Kidney tubule cell (primary cell): ENCODE data around the gene HERPUD1.
"Not testable (repeated sequence)": the region's sequence is repeated elsewhere in the genome, so short reads cannot be mapped to it uniquely, and the experiment has no call there.

Source experiments
- DNase-seq: peaks from one replicate; pipeline ENCODE4 v3.0.0-alpha.2; 2018; ENCODE audit warnings: low spot score

HERPUD1 gene

DNA sequence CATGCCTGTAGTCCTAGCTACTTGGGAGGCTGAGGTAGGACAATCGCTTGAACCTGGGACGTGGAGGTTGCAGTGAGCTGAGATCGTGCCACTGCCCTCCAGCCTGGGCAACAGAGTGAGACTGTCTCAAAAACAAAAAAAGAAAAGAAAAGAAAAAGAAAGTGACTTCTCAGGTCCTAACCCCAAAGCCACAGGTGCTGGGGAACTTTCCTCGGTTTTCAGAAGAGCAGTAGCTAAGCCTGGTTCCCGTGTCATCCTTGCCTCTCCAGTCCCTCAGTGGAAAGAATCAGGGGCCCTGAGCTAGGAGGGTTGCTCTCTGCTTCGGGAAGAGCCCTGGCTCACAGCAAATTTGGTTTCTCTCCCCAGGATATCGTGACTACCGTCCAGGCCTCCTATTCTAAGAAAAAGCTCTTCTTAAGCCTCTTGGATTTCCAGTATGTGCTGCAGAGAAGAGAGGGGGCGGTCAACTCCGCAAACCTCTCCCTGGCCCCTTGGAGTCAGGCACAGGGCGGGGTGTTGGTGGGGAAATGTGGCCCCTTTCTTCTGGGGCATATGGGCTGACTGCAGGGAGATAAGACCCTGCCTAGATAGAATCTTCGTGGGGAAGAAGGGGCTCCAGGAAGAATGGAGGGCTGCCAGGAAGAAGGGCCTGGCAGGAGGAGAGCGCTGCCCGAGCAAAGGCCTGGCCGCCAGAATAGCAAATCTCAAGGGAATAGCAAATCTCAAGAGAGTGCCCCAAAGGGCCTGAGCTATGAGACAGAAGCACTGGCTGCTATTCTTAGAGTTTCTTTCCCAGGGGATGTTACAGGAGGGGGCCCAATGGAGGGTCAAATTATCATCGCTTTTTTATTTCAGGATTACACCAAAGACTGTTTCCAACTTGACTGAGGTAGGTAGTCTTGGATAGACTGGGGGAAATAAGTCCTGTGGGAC, 49.1 kb downstream of the HERPUD1 start:
- no peak for DNase-seq

GRCh38 chr16:56981729-56982271, 49.9 kb downstream of the HERPUD1 start:
- DNase-seq: no peak

DNA sequence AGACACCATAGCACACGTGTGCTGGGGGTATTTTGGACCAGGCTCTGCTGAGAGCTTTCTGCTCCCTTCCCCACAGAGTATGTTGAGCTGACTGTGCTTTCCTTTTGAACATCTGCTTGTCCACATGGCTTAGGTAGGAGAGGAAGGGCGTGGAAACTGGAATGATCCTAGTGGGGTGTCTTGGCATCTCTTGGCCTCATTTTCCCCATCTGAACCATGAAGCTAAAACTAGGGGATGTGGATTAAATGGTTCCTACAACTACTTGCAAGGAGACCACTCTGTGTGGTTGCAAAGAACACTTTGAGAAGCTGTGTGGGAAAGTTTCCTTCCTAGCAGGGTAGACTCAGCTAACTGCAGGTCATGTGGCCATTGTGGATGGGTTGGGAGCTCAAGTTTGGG, 50.8 kb downstream of the HERPUD1 start:
- no peak for DNase-seq

DNA sequence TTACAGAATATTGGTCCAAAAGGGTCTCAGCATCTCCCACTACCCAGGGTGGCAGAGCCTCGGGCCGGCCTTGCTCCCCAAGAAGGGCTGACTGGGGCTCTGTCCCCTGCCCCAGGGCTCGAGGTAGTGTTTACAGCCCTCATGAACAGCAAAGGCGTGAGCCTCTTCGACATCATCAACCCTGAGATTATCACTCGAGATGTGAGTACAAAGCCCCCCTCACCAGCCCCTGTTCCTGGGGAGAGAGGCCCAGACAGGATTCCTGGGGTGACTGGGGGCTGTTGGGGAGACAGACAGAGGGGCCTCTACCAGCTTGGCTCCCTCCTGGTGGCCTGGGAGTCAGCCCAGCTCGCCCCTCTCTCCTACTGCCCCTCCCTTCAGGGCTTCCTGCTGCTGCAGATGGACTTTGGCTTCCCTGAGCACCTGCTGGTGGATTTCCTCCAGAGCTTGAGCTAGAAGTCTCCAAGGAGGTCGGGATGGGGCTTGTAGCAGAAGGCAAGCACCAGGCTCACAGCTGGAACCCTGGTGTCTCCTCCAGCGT, 51.3 kb downstream of the HERPUD1 start:
- DNase-seq: no peak

DNA sequence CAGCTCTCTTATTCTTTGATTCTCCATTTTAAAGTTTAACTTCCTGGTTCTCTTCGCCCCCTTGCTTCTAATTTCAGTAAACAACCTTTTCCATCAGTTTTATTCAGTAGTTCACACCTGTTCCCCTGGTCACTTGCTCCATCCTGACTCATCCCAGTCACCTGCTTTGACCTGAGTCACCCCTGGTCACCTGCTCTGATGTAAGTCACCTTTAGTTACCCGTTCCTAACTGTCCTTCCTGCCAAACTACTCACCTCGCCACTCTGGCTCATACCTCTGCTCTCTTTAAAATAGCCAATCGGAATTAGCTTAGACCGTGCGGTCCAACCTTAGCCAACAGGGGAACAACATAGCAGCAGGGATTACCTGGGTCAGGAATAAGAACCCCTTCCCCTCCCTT, 52.7 kb downstream of the HERPUD1 start:
- DNase-seq: peak; percentile 88

GRCh38 chr16:56985288-56985961, 53.5 kb downstream of the HERPUD1 start:
- peak; percentile 83 for DNase-seq

DNA sequence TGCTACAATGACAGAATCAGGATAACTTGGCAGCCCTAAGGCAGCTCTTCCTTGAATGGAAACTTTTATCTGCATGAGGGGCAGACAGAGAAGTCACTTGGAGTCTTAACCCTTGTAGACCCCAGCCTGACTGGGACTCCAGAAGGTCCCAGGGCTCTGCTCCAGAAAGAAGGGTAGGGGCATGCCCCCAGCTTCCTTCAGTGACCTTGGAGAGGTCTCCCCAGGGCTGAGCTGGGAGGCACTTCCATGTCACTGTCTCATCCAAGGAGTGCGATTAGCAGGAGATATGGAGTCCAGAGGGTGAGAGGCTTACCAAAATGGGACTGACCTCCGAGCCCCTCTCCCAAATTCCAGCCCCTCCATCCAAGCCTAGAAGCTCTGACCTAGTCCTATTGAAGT, 54.0 kb downstream of the HERPUD1 start:
- DNase-seq: no peak

DNA sequence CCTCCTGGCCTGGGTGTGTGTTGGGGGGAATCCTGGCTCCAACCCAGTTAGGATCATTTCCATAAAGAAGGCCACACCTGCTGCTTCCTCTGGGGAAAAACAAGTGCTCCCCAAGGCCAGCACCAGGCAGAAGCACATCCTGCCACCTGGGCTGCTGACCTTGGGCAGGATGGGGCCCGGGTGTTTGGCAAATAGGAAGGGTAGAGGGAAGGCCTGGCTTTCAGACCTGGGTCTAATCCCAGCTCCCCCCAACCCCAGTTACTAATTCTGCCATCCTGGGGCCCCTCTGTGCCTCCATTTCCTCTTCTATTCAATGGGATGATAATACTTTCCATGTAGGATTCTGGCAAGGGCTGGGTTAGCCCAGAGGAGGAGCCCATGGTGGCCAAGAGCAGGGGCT, 54.4 kb downstream of the HERPUD1 start:
- no peak for DNase-seq

- DNase-seq: not testable (repeated sequence)
Measured at GRCh38 chr16:56986908-56987307, 55.0 kb downstream of the HERPUD1 start.

DNA sequence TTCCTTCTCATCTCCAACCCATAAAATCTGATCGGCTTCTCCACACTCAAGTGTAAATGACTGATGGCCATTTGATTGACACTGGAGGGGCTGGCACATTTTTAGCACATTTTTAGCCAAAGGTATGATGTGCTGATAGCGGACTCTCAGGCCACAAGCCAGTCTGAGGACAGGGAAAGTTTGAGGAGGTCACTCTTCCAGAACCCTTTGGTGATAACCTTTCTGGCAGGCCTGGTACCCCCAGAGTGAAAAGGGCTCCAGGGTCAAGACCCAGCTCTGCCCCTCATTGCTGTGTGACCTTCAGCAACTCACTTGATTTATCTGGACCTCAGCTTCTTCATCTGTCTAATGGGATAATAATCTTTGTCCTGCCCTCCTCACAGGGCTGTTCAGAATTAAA, 55.8 kb downstream of the HERPUD1 start:
- no peak for DNase-seq

GRCh38 chr16:56988161-56988947, 56.4 kb downstream of the HERPUD1 start:
- DNase-seq: no peak

- DNase-seq: peak; percentile 84
Measured at GRCh38 chr16:56988948-56989945, 57.3 kb downstream of the HERPUD1 start, which contains the start of gene NLRC5. Gene NLRC5 (plus strand): TSS chr16:56989557. CDS start chr16:57020713, 31,156 bp downstream.

- DNase-seq: no peak
Measured at GRCh38 chr16:56989988-56990387, 58.0 kb downstream of the HERPUD1 start.

DNA sequence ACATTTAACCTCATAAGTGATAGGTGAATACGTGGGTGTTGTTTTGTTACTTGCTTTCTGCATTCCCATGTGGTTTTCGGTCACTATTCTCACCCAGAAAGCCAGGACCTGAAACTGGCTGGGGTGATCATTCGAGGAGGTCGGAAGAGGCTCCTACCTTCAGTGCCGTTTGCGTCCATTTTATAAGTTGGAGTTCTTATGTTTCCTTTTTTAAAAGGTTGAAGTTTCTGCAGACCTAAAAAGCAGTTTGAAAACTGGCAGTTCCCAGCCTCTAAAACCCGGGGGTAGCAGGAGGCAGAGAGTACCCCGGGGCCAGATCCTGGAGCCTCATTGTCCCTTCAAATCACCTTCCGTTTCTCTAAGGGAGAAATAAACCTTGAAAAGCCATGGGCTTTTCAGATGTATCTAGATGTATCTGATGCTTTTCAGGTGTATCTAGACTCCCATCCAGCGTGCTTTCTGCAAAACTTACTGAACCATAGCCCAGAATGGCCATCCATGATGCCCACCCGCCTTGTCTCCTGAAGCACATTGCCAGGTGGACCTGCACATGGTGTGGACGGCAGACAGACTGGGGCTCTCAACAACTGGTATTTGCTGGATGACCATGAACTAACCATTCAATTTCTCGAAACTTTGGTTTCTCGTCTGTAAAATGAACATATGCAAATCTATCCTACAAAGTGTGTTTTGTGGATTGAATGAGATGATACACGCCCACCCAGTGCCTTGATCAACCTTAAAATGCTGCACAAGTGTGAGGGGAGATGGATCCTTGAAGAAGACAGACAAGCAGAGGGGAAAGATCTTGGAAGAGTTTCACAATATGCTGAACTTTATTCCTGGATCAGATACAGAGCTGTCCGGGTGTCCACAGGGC, 58.7 kb downstream of the HERPUD1 start:
- no peak for DNase-seq

DNA sequence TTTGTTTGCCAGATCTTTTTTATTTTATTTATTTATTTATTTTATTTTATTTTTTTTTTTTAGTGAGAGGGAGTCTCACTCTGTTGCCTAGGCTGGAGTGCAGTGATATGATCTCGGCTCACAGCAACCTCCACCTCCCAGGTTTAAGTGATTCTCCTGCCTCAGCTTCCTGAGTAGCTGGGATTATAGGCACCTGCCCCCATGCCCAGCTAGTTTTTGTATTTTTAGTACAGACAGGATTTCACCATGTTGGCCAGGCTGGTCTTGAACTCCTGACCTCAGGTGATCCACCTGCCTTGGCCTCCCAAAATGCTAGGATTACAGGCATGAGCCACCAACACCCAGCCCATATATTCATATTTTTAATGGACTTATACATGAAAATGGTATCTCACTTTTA, 60.5 kb downstream of the HERPUD1 start:
- DNase-seq: not testable (repeated sequence)

- no peak for DNase-seq
Measured at GRCh38 chr16:56993204-56993603, 61.3 kb downstream of the HERPUD1 start.

GRCh38 chr16:56994311-56994710, 62.4 kb downstream of the HERPUD1 start:
- no peak for DNase-seq
